ENCODE measurements around the gene TRAPPC12.

The TRAPPC12 gene

GRCh38 chr2:3426615-3427014, 47.1 kb downstream of the TRAPPC12 start:
- no peak for TF ChIP-seq CTCF (IDR thresholded peaks at IDR 0.05; ENCODE audit: insufficient read depth, low read length, poor library complexity, severe bottlenecking)
- TF ChIP-seq EZH2phosphoT487 (conservative IDR thresholded peaks at IDR 0.05; ENCODE audit: low read length): no peak
- Histone ChIP-seq H3K4me2 (ENCODE audit: low read depth, low read length, poor library complexity, severe bottlenecking) (no peak overlapping the region), H3F3A (ENCODE audit: insufficient read depth) (no peaks in the 10 kb centered on the region), H3K9me3 (ENCODE audit: insufficient read depth, low read length) (no peaks in the 10 kb centered on the region), H2AFZ (ENCODE audit: low read depth, low read length, severe bottlenecking) (no peak overlapping the region), H3K9me2 (replicated peaks; ENCODE audit: insufficient read depth, low read length) (no peaks in the 10 kb centered on the region), H3K36me3 (ENCODE audit: low read length) (peaks cover 5% of the 10 kb centered on the region; the same call in 1 of the 2 replicates), H3K4me3 (ENCODE audit: insufficient read depth, low read length, poor library complexity, severe bottlenecking) (no peak overlapping the region), H3K9ac (ENCODE audit: low read length) (no peak overlapping the region), H3K27ac (ENCODE audit: low read depth, low read length) (no peak overlapping the region), H3K79me2 (ENCODE audit: insufficient read depth, low read length) (no peaks in the 10 kb centered on the region), H4K20me1 (ENCODE audit: low read depth, low read length) (no peaks in the 10 kb centered on the region), H3K27me3 (ENCODE audit: low read length) (no peaks in the 10 kb centered on the region)

DNA sequence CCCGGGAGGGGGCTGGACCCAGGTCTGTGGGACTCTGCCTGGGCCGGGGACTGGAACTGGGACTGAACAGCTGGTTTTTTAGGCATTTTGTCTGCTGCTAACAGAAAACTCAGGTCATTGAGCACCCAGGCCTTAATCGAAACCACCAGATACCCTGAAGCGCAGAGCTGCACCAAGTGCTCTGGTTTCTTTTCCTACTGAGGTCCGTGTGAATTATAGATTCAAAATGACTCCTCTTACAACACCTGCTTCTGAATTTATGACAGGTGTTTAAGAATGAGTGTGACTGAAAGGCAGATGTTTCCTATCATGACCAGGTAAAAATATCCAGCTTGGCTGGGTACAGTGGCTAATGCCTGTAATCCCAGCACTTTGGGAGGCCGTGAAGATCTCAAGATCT, 47.8 kb downstream of the TRAPPC12 start:
- TF ChIP-seq CTCF (IDR thresholded peaks at IDR 0.05; ENCODE audit: insufficient read depth, low read length, poor library complexity, severe bottlenecking) (no peak), EZH2phosphoT487 (conservative IDR thresholded peaks at IDR 0.05; ENCODE audit: low read length) (no peak)
- no peaks in the 10 kb centered on the region for H3K9me2 ChIP-seq (replicated peaks; ENCODE audit: insufficient read depth, low read length)
- H3K4me2 ChIP-seq (ENCODE audit: low read depth, low read length, poor library complexity, severe bottlenecking): no peak overlapping the region
- H3K27me3 ChIP-seq (ENCODE audit: low read length): no peaks in the 10 kb centered on the region
- H3K79me2 ChIP-seq (ENCODE audit: insufficient read depth, low read length): no peaks in the 10 kb centered on the region
- no peak overlapping the region for H2AFZ ChIP-seq (ENCODE audit: low read depth, low read length, severe bottlenecking)
- H3K36me3 ChIP-seq (ENCODE audit: low read length): peaks cover 5% of the 10 kb centered on the region; the same call in 1 of the 2 replicates
- no peaks in the 10 kb centered on the region for H4K20me1 ChIP-seq (ENCODE audit: low read depth, low read length)
- H3K4me3 ChIP-seq (ENCODE audit: insufficient read depth, low read length, poor library complexity, severe bottlenecking): no peak overlapping the region
- no peak overlapping the region for H3K27ac ChIP-seq (ENCODE audit: low read depth, low read length)
- H3K9me3 ChIP-seq (ENCODE audit: insufficient read depth, low read length): no peaks in the 10 kb centered on the region
- H3K9ac ChIP-seq (ENCODE audit: low read length): no peak overlapping the region
- no peaks in the 10 kb centered on the region for H3F3A ChIP-seq (ENCODE audit: insufficient read depth)

GRCh38 chr2:3428577-3428976, 49.1 kb downstream of the TRAPPC12 start:
- H4K20me1 ChIP-seq (ENCODE audit: low read depth, low read length): no peaks in the 10 kb centered on the region
- no peaks in the 10 kb centered on the region for H3K79me2 ChIP-seq (ENCODE audit: insufficient read depth, low read length)
- no peak overlapping the region for H3K4me3 ChIP-seq (ENCODE audit: insufficient read depth, low read length, poor library complexity, severe bottlenecking)
- no peak overlapping the region for H3K27ac ChIP-seq (ENCODE audit: low read depth, low read length)
- H3K9me2 ChIP-seq (replicated peaks; ENCODE audit: insufficient read depth, low read length): no peaks in the 10 kb centered on the region
- no peak overlapping the region for H3K9ac ChIP-seq (ENCODE audit: low read length)
- H3K36me3 ChIP-seq (ENCODE audit: low read length): peaks cover 5% of the 10 kb centered on the region; the same call in 1 of the 2 replicates
- H3F3A ChIP-seq (ENCODE audit: insufficient read depth): no peaks in the 10 kb centered on the region
- H3K27me3 ChIP-seq (ENCODE audit: low read length): no peaks in the 10 kb centered on the region
- no peak overlapping the region for H2AFZ ChIP-seq (ENCODE audit: low read depth, low read length, severe bottlenecking)
- H3K9me3 ChIP-seq (ENCODE audit: insufficient read depth, low read length): no peaks in the 10 kb centered on the region
- no peak overlapping the region for H3K4me2 ChIP-seq (ENCODE audit: low read depth, low read length, poor library complexity, severe bottlenecking)
- TF ChIP-seq CTCF (IDR thresholded peaks at IDR 0.05; ENCODE audit: insufficient read depth, low read length, poor library complexity, severe bottlenecking): no peak
- TF ChIP-seq EZH2phosphoT487 (conservative IDR thresholded peaks at IDR 0.05; ENCODE audit: low read length): no peak

Data from SU-DHL-6 (cell line).